Transverse colon (tissue), 4 donors: ENCODE data around the gene KRTAP6-3. TPM values are rescaled to one million over a fixed set of nuclear protein-coding genes. Genes with fewer than 3 reads are reported as not detected.

ENCODE experiments used
- DNase-seq: peaks from one replicate; pipeline ENCODE4 v3.0.0-alpha.2; 2019
- H3K27ac ChIP-seq, 4 donors: fragments of 200-600 bp; sonication (generic); 2 replicates each; pipeline ENCODE4 v1.5.1; 2016 to 2018; ENCODE audit warnings: inconsistent platforms in 4 of 4
- H3K27me3 ChIP-seq: fragments of 200-600 bp; sonication (generic); 2 replicates; pipeline ENCODE4 v1.5.1; 2017; ENCODE audit warnings: inconsistent platforms
- H3K36me3 ChIP-seq, 4 donors: fragments of 200-600 bp; sonication (generic); 2 replicates each; pipeline ENCODE4 v1.5.1; 2017 to 2019; ENCODE audit warnings: inconsistent platforms in 4 of 4
- H3K4me1 ChIP-seq, 4 donors: fragments of 200-600 bp; sonication (generic); 2 replicates each; pipeline ENCODE4 v1.5.1; 2017 to 2020; ENCODE audit warnings: inconsistent platforms in 4 of 4
- H3K4me3 ChIP-seq, 4 donors: fragments of 200-600 bp; sonication (generic); 1 replicate in 1 of 4; 2 replicates in 3 of 4; pipeline versions ENCODE4 v1.5.1 to v1.6.1; 2017 to 2019; ENCODE audit warnings: inconsistent platforms in 4 of 4
- H3K9me3 ChIP-seq, 2 donors: fragments of 200-600 bp; sonication (generic); 2 replicates each; pipeline ENCODE4 v1.5.1; 2017 to 2019; ENCODE audit warnings: inconsistent platforms in 2 of 2
- EP300 ChIP-seq: sonication (generic); formaldehyde crosslinking; IDR thresholded peaks from one replicate; pipeline ENCODE4 v1.6.1; 2017; ENCODE audit warnings: antibody characterized with exemption, low read depth
- POLR2A ChIP-seq: fragments of 450-650 bp; IDR thresholded peaks from one replicate; pipeline ENCODE4 v1.6.1; 2016; ENCODE audit warnings: antibody characterized with exemption, mild to moderate bottlenecking, moderate library complexity
- POLR2AphosphoS5 ChIP-seq, 3 donors: sonication (generic); formaldehyde crosslinking; IDR thresholded peaks; one replicate each; pipeline ENCODE4 v1.6.1; 2016; ENCODE audit warnings: antibody characterized with exemption in 3 of 3
- WGBS, 2 donors: methylation state at CpG; one replicate each; pipeline ENCODE4 v1.1.5; 2018; ENCODE audit warnings: low coverage in 1 of 2; 5-methylcytosine and 5-hydroxymethylcytosine counted together
- in situ Hi-C, 4 donors: fragments of 200-750 bp; cut with MboI; loops; one replicate each; pipeline versions ENCODE4 v1.15.0 to v1.15.1; 2017; ENCODE audit warnings: low sequenced_read_pairs in 3 of 4, low pct_ligation_motif_present in 1 of 4, low pct_unique_long_range_greater_than_20kb in 1 of 4
- intact Hi-C: fragments of 100-400 bp; cut with DNase I; formaldehyde crosslinking; loops from one replicate; pipeline ENCODE4 v1.15.1; 2023; ENCODE audit warnings: low total_unique reads
- small RNA-seq, 4 donors: library from RNA; depleted of rRNA; stranded (forward); fragments of <200 nt; gene quantifications; one replicate each; pipeline ENCODE3, GENCODE V24; 2016
- total RNA-seq, 4 donors: library from RNA; depleted of rRNA; stranded (reverse); fragments of >200 nt; gene quantifications; one replicate each; pipeline ENCODE4 v1.1.0, GENCODE V29; 2016
- TF ChIP-seq, protein P1 (sequence below), 5 experiments: fragments of 200-600 bp in 3 of 5; fragments of 450-650 bp in 2 of 5; sonication (generic) in 3 of 5; IDR thresholded peaks; 1 replicate in 2 of 5; 2 replicates in 3 of 5; pipeline ENCODE4 v1.5.1; 2016 to 2017; ENCODE audit warnings: antibody characterized with exemption in 5 of 5, inconsistent platforms in 3 of 5, mild to moderate bottlenecking in 2 of 5, moderate library complexity in 1 of 5

The KRTAP6-3 gene
- total RNA-seq, 4 donors from 2014 or later, result not detected

DNA sequence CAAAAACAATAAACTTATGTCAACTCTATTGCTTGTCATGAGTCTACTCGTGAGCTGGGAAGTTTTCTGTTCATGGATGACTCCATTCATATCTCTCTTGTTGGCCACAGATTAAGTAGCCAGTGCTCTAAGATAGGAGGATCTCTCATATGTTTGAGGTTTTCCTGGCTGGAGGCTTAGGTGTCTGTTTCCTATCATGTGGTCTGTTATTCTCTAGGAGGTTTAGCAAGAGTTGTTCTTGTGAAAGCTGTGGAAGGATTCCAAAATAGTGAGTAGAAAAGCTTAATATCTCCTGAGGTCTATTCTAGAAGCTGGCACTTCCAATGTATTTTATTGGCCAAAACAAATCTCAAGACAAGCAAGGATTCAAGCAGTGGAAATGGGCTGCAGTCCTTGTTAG lies 37.0 kb downstream of the KRTAP6-3 start:
- Histone ChIP-seq H3K36me3 (no peaks in the 10 kb centered on the region), H3K27me3 (no peaks in the 10 kb centered on the region), H3K4me3 (no peak overlapping the region), H3K9me3 (peaks cover 0 to 9% of the 10 kb centered on the region in 2 donors), H3K27ac (no peak overlapping the region), H3K4me1 (no peaks in the 10 kb centered on the region)
- intact Hi-C loops, result no loop called here
- in situ Hi-C loops, result no loop called here
- TF ChIP-seq POLR2AphosphoS5 (IDR thresholded peaks at IDR 0.05), result no peak
- TF ChIP-seq, protein P1, sequence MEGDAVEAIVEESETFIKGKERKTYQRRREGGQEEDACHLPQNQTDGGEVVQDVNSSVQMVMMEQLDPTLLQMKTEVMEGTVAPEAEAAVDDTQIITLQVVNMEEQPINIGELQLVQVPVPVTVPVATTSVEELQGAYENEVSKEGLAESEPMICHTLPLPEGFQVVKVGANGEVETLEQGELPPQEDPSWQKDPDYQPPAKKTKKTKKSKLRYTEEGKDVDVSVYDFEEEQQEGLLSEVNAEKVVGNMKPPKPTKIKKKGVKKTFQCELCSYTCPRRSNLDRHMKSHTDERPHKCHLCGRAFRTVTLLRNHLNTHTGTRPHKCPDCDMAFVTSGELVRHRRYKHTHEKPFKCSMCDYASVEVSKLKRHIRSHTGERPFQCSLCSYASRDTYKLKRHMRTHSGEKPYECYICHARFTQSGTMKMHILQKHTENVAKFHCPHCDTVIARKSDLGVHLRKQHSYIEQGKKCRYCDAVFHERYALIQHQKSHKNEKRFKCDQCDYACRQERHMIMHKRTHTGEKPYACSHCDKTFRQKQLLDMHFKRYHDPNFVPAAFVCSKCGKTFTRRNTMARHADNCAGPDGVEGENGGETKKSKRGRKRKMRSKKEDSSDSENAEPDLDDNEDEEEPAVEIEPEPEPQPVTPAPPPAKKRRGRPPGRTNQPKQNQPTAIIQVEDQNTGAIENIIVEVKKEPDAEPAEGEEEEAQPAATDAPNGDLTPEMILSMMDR (IDR thresholded peaks at IDR 0.05), result no peak
- no peak for TF ChIP-seq EP300
- no peak for TF ChIP-seq POLR2A
- DNase-seq, result no peak
- 38 to 60% methylated on average over 1 of the region's 1 CpG for WGBS, 2 donors

DNA sequence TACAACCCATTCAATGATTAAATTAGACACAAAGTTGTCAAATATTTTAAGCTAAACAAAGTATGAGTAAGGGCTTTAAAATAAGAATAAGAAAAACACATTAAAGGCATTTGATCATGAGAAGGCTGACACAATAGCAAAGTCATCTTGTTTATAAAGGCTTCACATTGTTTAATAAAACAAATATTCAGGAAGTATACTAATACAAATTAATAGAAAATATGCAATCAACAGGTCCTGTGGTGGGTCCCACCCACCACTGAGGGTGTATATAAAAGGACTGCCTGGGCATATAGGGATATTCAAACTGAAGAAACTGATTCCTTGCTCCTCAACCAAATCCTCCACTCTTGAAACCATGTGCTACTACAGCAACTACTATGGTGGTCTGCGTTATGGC lies 42.7 kb downstream of the KRTAP6-3 start, which contains the start of gene KRTAP20-2:
Gene KRTAP20-2 (plus strand): TSS at position 301 of the 400 bp plus-strand sequence. CDS start 58 bp downstream, at position 359.
- H3K36me3 ChIP-seq, result no peaks in the 10 kb centered on the region
- WGBS, 2 donors, result 89% methylated on average over 1 of the region's 1 CpG; no CpG with 5 or more reads in 1 of the 2 donors
- TF ChIP-seq, protein P1 (IDR thresholded peaks at IDR 0.05), result no peak
- TF ChIP-seq EP300 (no peak), POLR2AphosphoS5 (IDR thresholded peaks at IDR 0.05) (no peak), POLR2A (no peak)
- no peak within 1 kb of the TSS for H3K4me3 ChIP-seq
- H3K27ac ChIP-seq, result no peak within 1 kb of the TSS
- no peaks in the 10 kb centered on the region for H3K27me3 ChIP-seq
- no peaks in the 10 kb centered on the region for H3K9me3 ChIP-seq
- in situ Hi-C loops, result no loop called here
- intact Hi-C loops, result no loop called here
- H3K4me1 ChIP-seq, result no peaks in the 10 kb centered on the region
- no peak for DNase-seq

DNA sequence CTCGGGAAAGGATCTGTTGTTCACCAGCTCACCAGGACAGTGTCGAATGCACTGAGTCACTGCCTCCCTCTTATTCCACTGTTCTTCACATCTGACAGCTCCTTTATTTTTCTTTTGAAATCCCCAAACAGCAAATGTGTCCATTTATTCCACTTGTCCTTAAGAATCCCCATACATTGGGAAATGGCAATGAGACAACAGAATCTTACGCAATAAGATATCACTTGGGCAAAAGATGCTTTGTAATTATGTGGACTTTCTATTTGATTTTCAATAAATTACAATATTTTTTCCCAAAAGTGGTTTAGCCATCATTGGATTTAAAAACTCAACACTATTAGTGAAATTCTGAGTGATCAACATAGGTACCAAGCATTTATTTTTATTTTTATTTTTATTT lies 46.4 kb downstream of the KRTAP6-3 start:
- in situ Hi-C loops, result no loop called here
- 83 to 87% methylated on average over 3 of the region's 3 CpGs for WGBS, 2 donors
- Histone ChIP-seq H3K27me3 (no peaks in the 10 kb centered on the region), H3K4me1 (no peaks in the 10 kb centered on the region), H3K9me3 (peaks cover 0 to 9% of the 10 kb centered on the region in 2 donors), H3K36me3 (no peaks in the 10 kb centered on the region), H3K4me3 (no peak overlapping the region), H3K27ac (no peak overlapping the region)
- intact Hi-C loops, result no loop called here
- DNase-seq, result no peak
- TF ChIP-seq, protein P1 (IDR thresholded peaks at IDR 0.05), result no peak
- TF ChIP-seq POLR2AphosphoS5 (IDR thresholded peaks at IDR 0.05) (no peak), EP300 (no peak), POLR2A (no peak)

DNA sequence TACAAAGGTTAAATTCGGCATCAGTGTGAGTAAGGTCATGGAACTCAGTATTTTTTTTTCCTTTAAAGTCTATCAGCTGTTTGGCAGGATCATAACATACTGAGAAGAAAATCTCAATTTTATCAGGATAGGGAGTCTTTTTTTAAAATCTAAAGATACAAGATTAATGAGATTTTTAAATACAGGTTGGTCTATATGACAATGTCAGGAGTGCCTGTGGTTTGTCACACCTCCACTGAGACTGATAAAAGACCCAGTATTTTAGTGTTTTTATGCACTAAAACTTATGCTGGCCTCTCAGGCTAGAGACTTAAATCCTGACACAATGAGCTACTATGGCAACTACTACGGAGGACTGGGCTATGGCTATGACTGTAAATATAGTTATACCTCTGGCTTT lies 50.3 kb downstream of the KRTAP6-3 start, which contains the start of gene KRTAP20-3:
Gene KRTAP20-3 (plus strand): TSS at position 301 of the 400 bp plus-strand sequence.
- intact Hi-C loops, result no loop called here

More for the DNA sequence above, 50.3 kb downstream of the KRTAP6-3 start, which contains the start of gene KRTAP20-3:
- no peak for DNase-seq
- WGBS, 2 donors, result 84 to 96% methylated on average over 2 of the region's 2 CpGs
- Histone ChIP-seq H3K4me1 (no peaks in the 10 kb centered on the region), H3K27me3 (no peaks in the 10 kb centered on the region), H3K27ac (no peak within 1 kb of the TSS), H3K4me3 (no peak within 1 kb of the TSS), H3K9me3 (peaks cover 0 to 9% of the 10 kb centered on the region in 2 donors), H3K36me3 (no peaks in the 10 kb centered on the region)
- in situ Hi-C loops, result no loop called here
- TF ChIP-seq POLR2A (no peak), POLR2AphosphoS5 (IDR thresholded peaks at IDR 0.05) (no peak), EP300 (no peak)
- TF ChIP-seq, protein P1 (IDR thresholded peaks at IDR 0.05), result no peak

Small RNA genes lying within 50 kb of the gene (small RNA-seq; reads per million reads assigned to genes)
- 0 reads per million in 4 donors for gene KRTAP20-1
- 0 reads per million in 4 donors for gene KRTAP20-3
- 0 reads per million in 4 donors for gene KRTAP20-4
- 0 reads per million in 4 donors for gene KRTAP22-1
- gene KRTAP22-2, result 0 reads per million in 4 donors

Other genes starting within 250 kb of the KRTAP6-3 start
- gene KRTAP23-1, start 243.8 kb upstream of the KRTAP6-3 start, total RNA-seq, result not detected
- 1 to 10 TPM in 2 of 4 donors, not detected in 2; 1.7 to 2.7 TPM for gene KRTAP13-2, start 220.2 kb upstream of the KRTAP6-3 start, total RNA-seq
- gene KRTAP13-1, start 196.4 kb upstream of the KRTAP6-3 start, total RNA-seq, result not detected
- not detected for gene KRTAP13-3, start 166.5 kb upstream of the KRTAP6-3 start, total RNA-seq
- gene KRTAP13-4, start 162.2 kb upstream of the KRTAP6-3 start, total RNA-seq, result not detected
- not detected for gene KRTAP15-1, start 152.2 kb upstream of the KRTAP6-3 start, total RNA-seq
- not detected for gene KRTAP19-1, start 112.1 kb upstream of the KRTAP6-3 start, total RNA-seq
- not detected for gene KRTAP19-2, start 105.0 kb upstream of the KRTAP6-3 start, total RNA-seq
- not detected for gene KRTAP19-3, start 100.4 kb upstream of the KRTAP6-3 start, total RNA-seq
- gene KRTAP19-4, start 95.3 kb upstream of the KRTAP6-3 start, total RNA-seq, result not detected
- not detected for gene KRTAP19-5, start 90.3 kb upstream of the KRTAP6-3 start, total RNA-seq
- not detected for gene KRTAP19-6, start 50.6 kb upstream of the KRTAP6-3 start, total RNA-seq
- gene KRTAP19-7, start 31.1 kb upstream of the KRTAP6-3 start, total RNA-seq, result not detected
- not detected for gene KRTAP22-2, start 2.0 kb upstream of the KRTAP6-3 start, total RNA-seq
- not detected for gene KRTAP6-2, start 6.5 kb downstream of the KRTAP6-3 start, total RNA-seq
- not detected for gene KRTAP22-1, start 8.6 kb downstream of the KRTAP6-3 start, total RNA-seq
- not detected for gene KRTAP6-1, start 21.5 kb downstream of the KRTAP6-3 start, total RNA-seq
- not detected for gene KRTAP20-1, start 24.0 kb downstream of the KRTAP6-3 start, total RNA-seq
- not detected for gene KRTAP20-4, start 28.2 kb downstream of the KRTAP6-3 start, total RNA-seq
- gene KRTAP20-2, start 42.8 kb downstream of the KRTAP6-3 start, total RNA-seq, result not detected
- gene KRTAP20-3, start 50.4 kb downstream of the KRTAP6-3 start, total RNA-seq, result not detected
- not detected for gene KRTAP21-3, start 126.3 kb downstream of the KRTAP6-3 start, total RNA-seq
- not detected for gene KRTAP21-2, start 154.8 kb downstream of the KRTAP6-3 start, total RNA-seq
- gene KRTAP21-1, start 163.0 kb downstream of the KRTAP6-3 start, total RNA-seq, result not detected
- gene KRTAP8-1, start 220.8 kb downstream of the KRTAP6-3 start, total RNA-seq, result not detected
- not detected for gene KRTAP7-1, start 237.3 kb downstream of the KRTAP6-3 start, total RNA-seq